ENCODE measurements around the gene ABTB1. TPM values are rescaled to one million over a fixed set of nuclear protein-coding genes. Genes with fewer than 3 reads are reported as not detected.
"Not testable (repeated sequence)": the region's sequence is repeated elsewhere in the genome, so short reads cannot be mapped to it uniquely, and the experiment has no call there.

ABTB1 gene
- total and polyA plus RNA-seq, 7 donors: 18.0 to 75.3 (median 36.5) TPM

- H3K9me3 ChIP-seq: no peaks in the 10 kb centered on the region
- WGBS, 2 donors: 94% methylated on average over 21 of the region's 21 CpGs
- H3K4me1 ChIP-seq: peaks cover 0 to 10% (median 3%) of the 10 kb centered on the region in 4 donors
- no peak overlapping the region for H3K27ac ChIP-seq
- peaks cover 9 to 55% (median 18%) of the 10 kb centered on the region in 4 donors for H3K36me3 ChIP-seq
- intact Hi-C loops (cut with DNase I): loop anchor here (10.0 kb wide), 1 partner anchor 235 kb away; the partner anchor contains the start of gene KBTBD12
- DNase-seq: peak; percentile 62
- no peak for TF ChIP-seq POLR2AphosphoS5 (IDR thresholded peaks at IDR 0.05)
- no peak for TF ChIP-seq CTCF (IDR thresholded peaks at IDR 0.05)
- no peaks in the 10 kb centered on the region for H3K27me3 ChIP-seq
- no peak overlapping the region for H3K4me3 ChIP-seq
These were observed 6.9 kb downstream of the ABTB1 start for GRCh38 chr3:127679534-127680145.

DNA sequence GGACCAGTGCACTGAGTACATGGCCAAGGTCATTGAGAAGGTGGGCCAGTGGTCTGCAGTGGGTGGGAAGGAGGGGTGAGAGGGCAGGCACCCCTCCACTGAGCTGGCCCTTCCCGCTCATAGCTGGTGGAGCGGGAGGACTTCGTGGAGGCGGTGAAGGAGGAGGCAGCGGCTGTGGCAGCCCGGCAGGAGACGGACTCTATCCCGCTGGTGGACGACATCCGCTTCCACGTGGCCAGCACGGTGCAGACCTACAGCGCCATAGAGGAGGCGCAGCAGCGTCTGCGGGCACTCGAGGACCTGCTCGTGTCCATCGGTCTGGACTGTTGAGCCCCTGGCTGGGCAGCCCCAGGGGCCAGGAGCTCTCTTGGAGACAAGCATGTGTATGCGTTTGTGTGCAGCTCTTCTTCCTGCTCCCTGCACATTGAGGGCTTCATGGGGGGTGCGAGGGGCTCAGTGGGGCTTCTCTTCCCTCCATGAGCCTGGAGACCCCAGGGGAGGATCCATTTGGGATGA, 7.5 kb downstream of the ABTB1 start:
- peak; percentile 52 for DNase-seq
- Histone ChIP-seq H3K27me3 (no peaks in the 10 kb centered on the region), H3K36me3 (peaks cover 9 to 50% (median 18%) of the 10 kb centered on the region in 4 donors)

DNA sequence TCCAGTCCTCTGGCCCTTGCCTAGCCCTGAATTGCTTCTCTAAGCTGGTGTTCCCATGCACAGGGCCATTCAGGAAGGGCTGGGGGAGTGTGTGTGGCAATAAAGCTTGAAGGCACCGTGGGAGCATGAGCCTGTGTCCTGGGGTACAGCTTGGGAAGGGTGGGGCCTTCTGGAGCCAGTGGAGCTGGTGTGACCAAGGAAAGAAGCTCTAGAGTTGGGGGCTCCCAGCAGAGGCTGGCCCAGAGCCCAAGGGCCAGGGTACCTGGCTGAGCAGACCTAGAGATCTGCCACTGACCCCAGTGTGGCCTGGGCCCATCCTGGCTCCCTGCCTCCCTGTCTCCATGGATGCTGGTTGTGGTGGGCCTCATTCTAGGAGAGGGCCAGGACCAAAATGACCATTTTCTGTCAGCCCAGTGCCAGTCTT, 8.1 kb downstream of the ABTB1 start:
- DNase-seq: peak; percentile 50
- no peak overlapping the region for H3K27ac ChIP-seq
- peaks cover 9 to 47% (median 18%) of the 10 kb centered on the region in 4 donors for H3K36me3 ChIP-seq
- TF ChIP-seq CTCF (IDR thresholded peaks at IDR 0.05): no peak
- TF ChIP-seq POLR2A (IDR thresholded peaks at IDR 0.05): no peak
- TF ChIP-seq POLR2AphosphoS5 (IDR thresholded peaks at IDR 0.05): no peak
- TF ChIP-seq EP300 (IDR thresholded peaks at IDR 0.05): no peak
- H3K4me3 ChIP-seq: no peak overlapping the region
- peaks cover 0 to 4% (median 0%) of the 10 kb centered on the region in 4 donors for H3K4me1 ChIP-seq
- no peaks in the 10 kb centered on the region for H3K9me3 ChIP-seq
- intact Hi-C loops (cut with DNase I): loop anchor here (10.0 kb wide), 1 partner anchor 234 kb away; the partner anchor contains the start of gene KBTBD12
- no peaks in the 10 kb centered on the region for H3K27me3 ChIP-seq
- 77 to 87% methylated on average over 1 of the region's 1 CpG for WGBS, 2 donors

More for the DNA sequence above, 7.5 kb downstream of the ABTB1 start:
- intact Hi-C loops (cut with DNase I): loop anchor here (10.0 kb wide), 1 partner anchor 235 kb away; the partner anchor contains the start of gene KBTBD12
- WGBS, 2 donors: 96 to 97% methylated on average over 21 of the region's 21 CpGs
- H3K9me3 ChIP-seq: no peaks in the 10 kb centered on the region
- no peak overlapping the region for H3K4me3 ChIP-seq
- TF ChIP-seq POLR2AphosphoS5 (IDR thresholded peaks at IDR 0.05) (no peak), CTCF (IDR thresholded peaks at IDR 0.05) (no peak), EP300 (IDR thresholded peaks at IDR 0.05) (no peak), POLR2A (IDR thresholded peaks at IDR 0.05) (no peak)
- no peak overlapping the region for H3K27ac ChIP-seq
- peaks cover 0 to 9% (median 0%) of the 10 kb centered on the region in 4 donors for H3K4me1 ChIP-seq

DNA sequence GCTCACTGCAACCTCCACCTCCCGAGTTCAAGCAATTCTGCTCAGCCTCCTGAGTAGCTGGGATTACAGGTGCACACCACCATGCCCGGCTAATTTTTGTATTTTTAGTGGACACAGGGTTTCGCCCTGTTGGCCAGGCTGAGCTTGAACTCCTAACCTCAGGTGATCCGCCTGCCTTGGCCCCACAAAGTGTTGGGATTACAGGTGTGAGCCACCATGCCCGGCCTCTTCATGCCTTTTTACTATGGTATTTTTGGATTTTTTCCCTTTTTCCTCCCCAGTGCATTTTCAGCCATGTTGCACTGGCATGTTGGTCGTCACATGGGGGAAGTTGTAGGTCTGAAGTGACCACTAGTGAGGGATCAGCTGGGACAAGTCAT, 9.4 kb downstream of the ABTB1 start:
- not testable (repeated sequence) for H3K4me3 ChIP-seq, H3K27me3 ChIP-seq, H3K9me3 ChIP-seq, H3K27ac ChIP-seq, H3K4me1 ChIP-seq
- DNase-seq: peak; percentile 51
- intact Hi-C loops (cut with DNase I): loop anchor here (10.0 kb wide), 1 partner anchor 233 kb away; the partner anchor contains the start of gene KBTBD12
- peaks cover 6 to 34% (median 13%) of the 10 kb centered on the region in 4 donors for H3K36me3 ChIP-seq
- WGBS, 2 donors: 88 to 95% methylated on average over 6 of the region's 6 CpGs

GRCh38 chr3:127682561-127682960, 9.8 kb downstream of the ABTB1 start:
- intact Hi-C loops (cut with DNase I): loop anchor here (10.0 kb wide), 1 partner anchor 232 kb away; the partner anchor contains the start of gene KBTBD12
- 92% methylated on average over 8 of the region's 8 CpGs for WGBS, 2 donors

More at GRCh38 chr3:127682561-127682960, 9.8 kb downstream of the ABTB1 start:
- H3K27me3 ChIP-seq: no peaks in the 10 kb centered on the region
- TF ChIP-seq EP300 (IDR thresholded peaks at IDR 0.05) (no peak), POLR2A (IDR thresholded peaks at IDR 0.05) (no peak), CTCF (IDR thresholded peaks at IDR 0.05) (no peak), POLR2AphosphoS5 (IDR thresholded peaks at IDR 0.05) (no peak)
- H3K36me3 ChIP-seq: peaks cover 2 to 30% (median 10%) of the 10 kb centered on the region in 4 donors
- no peak overlapping the region for H3K4me3 ChIP-seq
- peak; percentile 47 for DNase-seq
- no peaks in the 10 kb centered on the region for H3K9me3 ChIP-seq
- peaks cover 0 to under 1% (median 0%) of the 10 kb centered on the region in 4 donors for H3K4me1 ChIP-seq
- no peak overlapping the region for H3K27ac ChIP-seq

All from sigmoid colon (tissue), 7 donors.